ENCODE data around the gene PSMB5.

PSMB5 gene

DNA sequence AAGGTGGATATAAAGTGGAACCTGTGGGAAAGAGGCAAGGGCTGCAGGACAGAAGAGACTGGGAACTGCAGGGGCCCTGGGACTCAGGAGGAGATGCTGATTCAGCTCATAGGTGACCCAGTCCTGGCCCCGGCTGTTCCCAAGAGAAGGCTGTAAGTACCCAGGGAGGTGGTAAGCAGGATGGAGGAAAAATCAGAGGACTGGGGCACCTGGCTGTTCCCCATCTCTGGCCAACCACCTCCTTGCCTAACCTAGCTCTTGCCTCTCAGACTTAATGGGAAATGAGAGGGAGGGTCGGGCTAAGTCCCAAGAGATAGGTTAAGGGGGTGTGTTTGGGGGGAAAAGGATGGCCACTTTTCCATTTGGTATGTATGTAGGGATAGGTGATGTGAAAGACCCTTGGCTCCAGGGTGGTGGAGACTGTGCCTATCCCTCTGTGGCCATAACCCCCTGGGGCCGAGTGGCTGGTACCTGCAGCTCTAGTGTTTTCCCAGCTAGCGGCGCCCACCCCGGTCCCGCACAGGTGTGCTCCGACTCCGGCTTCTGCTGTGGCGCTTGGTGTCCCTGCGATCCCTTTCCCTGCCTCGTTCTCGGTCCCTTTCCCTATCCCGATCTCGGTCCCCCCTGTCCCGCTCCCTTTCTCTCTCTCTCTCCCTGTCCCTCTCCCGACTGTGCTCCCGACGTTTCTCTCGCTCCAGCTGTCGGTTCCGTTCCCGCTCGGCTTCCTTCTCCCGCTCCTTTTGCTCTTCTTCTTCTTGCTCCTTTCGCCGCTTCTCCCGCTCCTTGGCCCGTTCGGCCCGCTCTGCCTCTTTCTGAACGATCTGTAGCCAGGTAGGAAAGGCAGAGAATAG lies 24.2 kb upstream of the PSMB5 start:
- DNase-seq: no peak

DNA sequence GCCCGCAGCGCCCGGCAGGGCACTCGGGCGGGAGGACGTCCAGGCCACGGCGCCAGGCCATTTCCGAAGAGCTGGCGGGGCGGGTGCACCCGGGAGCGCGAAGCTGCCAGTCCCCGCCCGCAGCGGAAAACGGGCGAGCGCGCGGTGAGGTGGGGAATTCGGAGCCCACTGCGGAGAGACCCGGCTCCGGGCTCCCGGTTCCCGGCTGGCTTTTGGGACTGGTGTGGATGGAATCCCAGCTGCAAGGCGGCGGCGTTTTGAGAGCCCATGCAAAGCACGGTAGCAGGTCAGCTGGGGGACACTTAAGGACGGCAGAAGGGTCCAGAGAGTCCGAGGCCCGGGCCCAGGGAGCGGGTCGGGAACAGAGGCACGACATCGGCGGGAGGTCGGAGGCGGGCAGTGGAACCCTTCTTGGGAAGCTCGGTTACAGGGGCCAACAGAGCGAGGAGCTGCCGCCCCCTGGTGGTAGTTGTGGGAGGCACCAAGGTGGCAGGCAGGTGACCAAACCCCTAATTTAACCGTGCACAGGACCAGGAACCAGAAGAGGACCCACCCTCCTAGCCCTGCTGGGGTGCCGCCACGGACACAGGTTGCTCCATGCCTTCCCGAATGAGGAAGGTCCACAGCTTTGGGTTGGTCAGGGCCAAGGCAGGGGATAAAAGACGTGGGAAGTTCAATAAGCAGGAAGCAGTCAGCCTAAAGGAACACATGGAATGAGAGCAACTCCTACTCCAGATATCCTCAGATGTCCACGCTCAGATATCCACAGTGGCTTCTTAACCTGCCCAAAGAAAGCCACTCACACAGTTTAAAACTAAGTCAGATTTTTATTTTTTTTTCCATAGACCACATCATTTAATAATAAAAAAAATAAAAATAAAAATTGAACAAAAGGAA lies 23.3 kb upstream of the PSMB5 start:
- DNase-seq: no peak

GRCh38 chr14:23056956-23057756 lies 22.5 kb upstream of the PSMB5 start, which contains the start of gene CDH24:
CDH24 (minus strand) TSS chr14:23057520; CDS start chr14:23055733, 1,787 bp downstream.
- DNase-seq: no peak

DNA sequence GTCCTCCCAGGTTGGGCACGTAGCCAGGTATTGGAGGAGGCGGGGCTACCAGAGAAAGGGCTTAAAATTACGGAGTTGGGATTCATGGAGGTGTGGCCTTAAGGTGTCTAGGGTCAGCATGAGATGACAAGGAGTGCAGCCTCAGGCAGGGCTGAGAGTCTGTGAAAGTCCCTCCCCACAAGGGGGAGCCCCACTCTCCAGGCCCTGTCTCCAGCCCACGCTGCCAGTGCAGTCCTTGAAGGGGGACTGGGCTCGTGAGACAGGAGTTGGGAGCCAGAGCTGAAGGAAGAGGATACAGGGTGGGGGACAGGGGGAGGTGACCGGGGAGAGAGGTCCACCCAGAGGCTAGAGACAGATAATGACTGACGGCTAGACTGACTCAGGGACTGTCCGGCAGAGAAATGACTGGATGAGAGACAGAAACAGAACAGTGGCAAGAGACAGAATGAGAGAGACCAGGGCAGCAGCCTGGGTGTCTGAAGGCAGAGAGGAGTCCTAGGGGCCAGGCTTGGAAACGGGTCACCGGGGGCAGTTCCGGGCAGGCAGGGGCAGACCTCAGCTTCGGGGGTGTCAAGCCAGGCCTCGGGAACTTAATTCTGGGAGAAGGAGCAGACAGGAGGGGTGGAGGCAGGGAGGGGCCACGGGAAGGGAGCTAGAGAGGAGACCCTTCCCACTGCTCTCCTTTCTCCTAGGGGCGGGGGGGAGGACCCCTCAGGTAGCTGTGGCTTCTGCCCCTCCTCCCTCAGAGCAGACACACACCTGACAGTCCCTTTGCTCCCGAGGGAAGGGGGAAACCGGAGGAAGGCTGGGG lies 21.6 kb upstream of the PSMB5 start:
- DNase-seq: no peak

DNA sequence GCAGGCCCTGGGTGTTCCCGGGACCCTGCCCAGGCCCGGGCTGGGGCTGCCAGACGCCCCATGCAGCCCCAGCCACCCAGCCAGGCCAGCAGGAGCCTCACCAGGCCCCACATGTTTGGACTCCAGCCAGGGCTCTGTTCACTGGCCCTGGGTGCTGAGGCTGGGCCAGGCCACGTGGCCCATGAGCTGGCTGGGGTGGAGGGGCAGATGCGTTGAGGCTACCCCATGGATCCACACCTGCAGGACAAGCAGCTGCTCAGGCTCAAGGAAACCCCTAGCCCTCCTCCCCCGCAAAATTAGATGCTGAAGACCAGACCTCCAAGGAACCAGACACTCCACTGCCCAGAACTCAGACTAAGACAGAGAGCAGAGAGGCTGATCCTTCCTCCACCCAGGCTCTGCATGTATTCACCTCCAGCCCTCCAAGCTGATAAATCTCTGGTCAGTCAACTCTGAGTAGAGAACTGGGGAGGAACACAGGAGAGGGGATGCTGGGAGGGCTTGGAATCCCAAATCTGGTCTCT lies 21.0 kb upstream of the PSMB5 start:
- DNase-seq: no peak

DNA sequence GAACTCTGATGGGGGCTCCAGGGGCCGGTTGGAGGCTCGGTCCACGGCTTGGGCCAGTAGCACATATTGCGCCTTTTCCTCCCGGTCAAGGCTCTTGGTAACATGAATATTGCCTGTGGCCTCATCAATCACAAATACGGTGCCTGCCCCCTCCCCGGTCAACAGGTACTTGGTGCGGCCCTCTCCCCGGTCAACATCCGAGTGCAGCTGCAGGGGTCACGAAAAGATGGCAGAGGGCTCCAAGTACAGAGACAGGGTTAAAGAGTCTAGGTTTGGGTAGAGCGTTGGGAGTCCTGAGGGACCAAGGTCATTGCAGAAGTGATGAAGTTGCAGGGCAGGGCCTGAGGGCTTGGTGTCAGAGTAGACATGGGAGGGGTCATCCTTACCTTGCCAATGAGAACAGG lies 20.4 kb upstream of the PSMB5 start:
- no peak for DNase-seq

DNA sequence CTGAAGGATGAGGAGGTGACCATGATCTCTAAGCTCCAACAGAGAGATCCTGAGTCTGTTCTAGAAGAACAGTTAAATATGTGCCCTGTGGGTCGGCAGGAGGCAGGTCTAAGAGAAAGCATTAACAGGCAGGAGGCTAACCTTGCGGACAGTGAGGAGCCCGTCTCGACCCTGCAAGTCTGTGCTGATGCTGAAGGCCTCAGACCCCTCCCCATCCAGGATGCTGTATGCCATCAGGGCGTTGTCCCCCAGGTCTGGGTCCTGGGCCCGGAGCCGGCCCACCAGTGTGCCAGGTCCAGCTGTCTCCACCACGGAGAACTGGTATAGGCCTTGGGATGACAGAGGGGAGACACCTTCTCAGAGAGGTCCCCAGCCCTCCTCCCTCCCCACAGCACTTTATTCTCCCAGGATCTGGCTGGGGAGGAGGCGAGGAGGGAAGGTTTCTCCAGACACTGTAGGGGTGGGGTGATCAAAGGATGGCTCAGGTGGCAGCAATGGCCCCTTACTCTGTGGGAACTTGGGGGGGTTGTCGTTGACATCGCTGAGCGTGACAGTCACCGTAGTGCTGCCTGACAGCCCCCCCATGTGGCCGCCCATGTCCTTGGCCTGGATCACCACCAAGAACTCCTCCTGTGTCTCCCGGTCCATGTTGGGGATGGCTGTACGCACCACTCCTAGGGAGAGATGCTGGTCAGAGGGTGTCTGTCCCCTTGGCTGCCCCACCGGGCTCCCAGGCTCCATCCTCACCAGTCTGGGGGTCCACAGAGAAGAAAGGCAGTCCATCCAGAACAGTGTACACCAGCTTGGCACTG lies 19.5 kb upstream of the PSMB5 start:
- no peak for DNase-seq

GRCh38 chr14:23053426-23053825 lies 18.7 kb upstream of the PSMB5 start:
- DNase-seq: no peak

GRCh38 chr14:23052671-23053070 lies 18.0 kb upstream of the PSMB5 start:
- no peak for DNase-seq

- no peak for DNase-seq
Measured at GRCh38 chr14:23052182-23052623, 17.5 kb upstream of the PSMB5 start.

- DNase-seq: no peak
Measured at GRCh38 chr14:23051141-23052057, 16.7 kb upstream of the PSMB5 start.

GRCh38 chr14:23049011-23049410 lies 14.3 kb upstream of the PSMB5 start:
- DNase-seq: no peak

DNA sequence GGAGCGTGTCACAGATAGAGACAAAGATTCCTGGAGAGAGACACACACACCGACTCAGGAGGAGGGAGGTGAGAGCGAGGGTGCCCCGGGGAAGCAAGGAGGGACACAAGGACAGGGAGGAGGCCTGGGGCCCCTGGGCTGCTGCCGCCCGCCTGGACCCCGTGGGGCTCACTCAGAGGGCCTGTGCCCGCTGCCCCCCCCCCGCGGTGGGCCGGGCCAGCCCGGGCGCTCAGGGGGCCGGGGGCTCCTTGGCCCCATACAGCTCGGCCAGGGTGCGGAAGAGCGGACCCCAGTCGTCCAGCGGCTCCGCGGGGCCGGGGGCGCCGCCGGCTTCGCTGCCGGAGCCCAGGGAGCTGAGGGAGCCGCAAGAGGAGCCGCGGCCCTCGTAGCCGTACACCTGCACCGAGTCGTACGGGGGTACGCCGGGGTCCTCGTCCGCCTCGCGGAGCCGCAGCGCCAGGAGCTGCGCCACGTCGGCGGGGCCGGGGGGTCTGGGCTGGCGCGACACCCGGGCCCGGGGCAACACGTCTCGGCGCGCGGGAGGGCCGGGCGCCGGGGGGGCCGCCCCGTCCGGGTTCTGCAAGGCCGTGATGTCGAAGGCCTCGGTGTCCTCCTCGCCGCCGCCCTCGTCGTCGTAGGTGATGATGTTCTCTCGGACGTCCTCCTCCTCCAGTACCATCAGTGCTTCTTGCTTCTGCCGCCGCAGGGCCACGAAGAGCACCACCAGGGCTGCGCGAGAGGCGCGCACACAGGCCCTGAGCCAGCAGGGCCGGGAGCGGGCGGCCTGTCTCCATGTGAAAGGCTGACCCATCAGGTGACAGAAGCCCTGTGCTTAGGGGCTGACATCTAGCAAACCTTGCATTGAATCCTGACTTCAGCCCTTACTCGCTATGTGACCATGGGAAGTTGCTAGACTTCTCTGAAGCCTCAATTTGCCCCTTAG lies 13.3 kb upstream of the PSMB5 start:
- no peak for DNase-seq

DNA sequence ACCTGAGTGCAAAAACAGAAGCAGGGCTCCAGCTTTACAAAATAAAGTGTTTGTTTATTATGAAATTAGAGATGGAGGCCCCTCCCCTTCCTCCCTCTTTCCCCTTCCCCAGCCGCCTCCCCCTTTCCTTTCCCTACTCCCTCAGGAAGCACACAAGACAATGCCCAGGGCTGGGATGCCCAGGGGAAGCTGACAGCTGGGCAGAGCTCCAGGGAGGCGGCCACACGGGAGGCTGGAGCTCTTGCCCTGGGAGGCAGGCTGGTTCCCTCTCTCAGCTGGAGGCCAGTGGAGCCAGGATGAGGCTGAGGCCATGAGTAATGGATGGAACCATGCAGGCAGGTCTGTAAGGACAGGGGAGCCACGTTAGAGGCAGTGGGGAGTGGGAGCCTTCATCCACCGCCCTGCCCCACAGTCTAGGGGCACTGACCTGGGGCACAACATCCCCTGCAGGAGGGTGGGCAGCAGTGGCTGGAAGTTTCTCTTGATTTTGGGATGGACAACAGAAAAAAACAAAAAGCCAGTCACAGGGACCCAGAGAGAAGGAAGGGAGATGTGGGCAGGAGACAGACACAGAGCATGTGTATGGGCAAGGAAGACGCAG lies 12.4 kb upstream of the PSMB5 start:
- no peak for DNase-seq

DNA sequence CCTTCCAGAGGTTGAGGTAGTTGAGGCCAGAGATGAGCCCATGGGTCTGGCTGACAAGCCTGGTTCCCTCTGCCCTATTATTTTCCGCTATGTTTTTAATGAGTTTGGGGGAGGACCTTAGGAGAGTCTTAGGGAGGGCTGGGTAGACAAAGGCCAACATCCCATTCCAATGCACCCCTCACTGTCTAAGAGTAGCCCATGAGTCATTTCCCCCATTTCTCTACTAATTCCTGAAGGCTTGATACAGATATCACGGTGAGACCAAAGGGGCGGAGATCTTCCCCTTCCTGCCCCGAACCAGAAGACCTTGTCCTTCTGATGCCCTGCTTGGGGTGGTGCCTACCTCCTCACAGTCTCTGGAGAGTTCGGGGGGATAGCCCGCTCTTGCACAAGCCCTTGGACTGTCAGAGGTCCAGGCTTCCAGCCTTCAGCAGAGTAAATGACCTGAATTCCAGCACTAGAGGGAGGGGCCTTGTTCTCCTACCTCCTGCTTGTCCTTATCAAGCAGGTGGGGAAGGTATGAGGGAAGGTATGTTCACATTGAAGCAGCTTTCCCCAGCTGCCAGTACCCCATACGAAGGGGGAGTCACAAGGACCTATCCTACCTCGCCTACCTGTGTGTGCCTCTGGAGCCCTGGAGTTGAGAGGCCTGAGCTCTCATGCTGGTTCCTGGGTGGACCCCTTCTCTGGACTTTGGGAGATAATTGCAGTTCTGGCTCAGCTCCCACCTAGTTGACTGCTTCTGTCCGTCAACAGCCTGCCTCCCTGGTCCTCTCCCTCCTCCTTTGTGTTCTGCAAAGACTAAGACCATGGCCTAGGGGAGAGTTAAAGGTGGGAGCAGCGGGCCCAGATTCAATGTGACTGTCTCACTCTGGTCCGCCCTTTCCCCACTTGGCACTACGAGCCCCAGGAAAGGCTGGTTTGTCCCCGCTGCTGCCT lies 11.0 kb upstream of the PSMB5 start:
- DNase-seq: no peak

DNA sequence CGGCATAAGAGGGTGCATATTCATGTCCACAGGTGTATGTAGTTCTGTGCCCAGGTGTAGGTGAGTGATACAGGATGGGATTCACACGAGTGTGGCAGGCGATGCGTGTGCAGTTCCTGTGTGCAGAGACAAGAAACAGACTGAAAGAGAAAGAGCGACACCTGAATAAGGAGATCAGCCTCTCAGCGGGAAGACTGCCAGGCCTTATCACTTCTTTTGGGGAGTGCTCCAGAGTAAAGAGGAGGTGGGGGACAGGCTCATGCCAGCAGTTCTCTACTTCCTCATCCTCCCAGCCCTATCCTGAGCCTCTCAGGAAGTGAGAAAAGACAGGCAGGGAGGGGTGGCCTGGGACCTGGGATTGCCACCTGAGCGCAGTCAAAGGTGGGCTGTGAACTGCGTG lies 10.1 kb upstream of the PSMB5 start:
- DNase-seq: no peak

- no peak for DNase-seq
Measured at GRCh38 chr14:23043754-23044153, 9.1 kb upstream of the PSMB5 start.

Measured in NCI-H2171 (cell line).